ENCODE results near the gene RAB31.
A peak's percentile ranks its signal among the peaks of the same experiment; 100 is the strongest.

DNA sequence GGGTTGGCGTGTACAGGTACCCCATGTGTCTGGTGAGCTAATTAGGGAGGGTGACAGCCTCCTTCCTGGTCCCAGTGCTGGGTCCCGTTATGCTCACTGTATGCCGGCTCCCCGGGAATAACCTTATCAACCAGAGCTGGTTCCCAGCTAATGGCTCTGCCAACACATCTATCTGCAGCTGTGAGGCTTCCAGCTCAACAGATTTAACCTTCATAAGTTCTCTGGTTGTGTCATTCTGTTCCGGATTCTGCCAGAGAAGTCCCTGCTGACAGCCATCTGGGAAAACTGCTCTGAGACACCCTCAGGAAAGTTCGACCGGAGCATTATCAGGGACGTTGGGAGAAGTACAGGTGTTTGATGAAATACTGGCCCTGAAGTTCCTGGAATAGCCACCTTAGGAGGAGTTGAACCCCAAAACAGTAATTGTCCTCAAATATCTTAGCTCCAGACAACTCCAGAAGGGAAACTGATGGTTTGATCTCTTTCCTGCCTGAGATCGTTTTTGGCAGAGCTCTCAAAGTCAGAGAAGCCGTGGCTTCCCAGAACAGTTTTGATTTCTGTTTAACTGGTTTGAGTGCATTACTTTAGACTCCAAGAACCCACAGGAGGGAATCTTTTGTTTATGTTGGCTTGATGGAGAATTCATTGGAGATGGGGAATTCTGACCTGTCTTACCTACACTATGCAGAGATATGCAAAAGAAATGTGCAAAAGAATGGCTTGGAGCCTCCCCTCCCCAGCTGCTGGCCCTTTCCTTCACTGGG, 138.2 kb downstream of the RAB31 start:
- TF ChIP-seq, protein P1, sequence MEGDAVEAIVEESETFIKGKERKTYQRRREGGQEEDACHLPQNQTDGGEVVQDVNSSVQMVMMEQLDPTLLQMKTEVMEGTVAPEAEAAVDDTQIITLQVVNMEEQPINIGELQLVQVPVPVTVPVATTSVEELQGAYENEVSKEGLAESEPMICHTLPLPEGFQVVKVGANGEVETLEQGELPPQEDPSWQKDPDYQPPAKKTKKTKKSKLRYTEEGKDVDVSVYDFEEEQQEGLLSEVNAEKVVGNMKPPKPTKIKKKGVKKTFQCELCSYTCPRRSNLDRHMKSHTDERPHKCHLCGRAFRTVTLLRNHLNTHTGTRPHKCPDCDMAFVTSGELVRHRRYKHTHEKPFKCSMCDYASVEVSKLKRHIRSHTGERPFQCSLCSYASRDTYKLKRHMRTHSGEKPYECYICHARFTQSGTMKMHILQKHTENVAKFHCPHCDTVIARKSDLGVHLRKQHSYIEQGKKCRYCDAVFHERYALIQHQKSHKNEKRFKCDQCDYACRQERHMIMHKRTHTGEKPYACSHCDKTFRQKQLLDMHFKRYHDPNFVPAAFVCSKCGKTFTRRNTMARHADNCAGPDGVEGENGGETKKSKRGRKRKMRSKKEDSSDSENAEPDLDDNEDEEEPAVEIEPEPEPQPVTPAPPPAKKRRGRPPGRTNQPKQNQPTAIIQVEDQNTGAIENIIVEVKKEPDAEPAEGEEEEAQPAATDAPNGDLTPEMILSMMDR (IDR thresholded peaks at IDR 0.05) = no peak
- TF ChIP-seq POLR2AphosphoS5 (IDR thresholded peaks at IDR 0.05) = peak; percentile 48
- TF ChIP-seq EP300 (IDR thresholded peaks at IDR 0.05) = no peak
- no peak for TF ChIP-seq POLR2A (IDR thresholded peaks at IDR 0.05)
